Hypothalamus (tissue), 51 donors: ENCODE measurements around the gene AAMDC.

ENCODE experiments used
- DNase-seq, 51 donors: peaks; one replicate each; lab custom pipeline; 2025; lab: John Stamatoyannopoulos, UW

Gene AAMDC

DNA sequence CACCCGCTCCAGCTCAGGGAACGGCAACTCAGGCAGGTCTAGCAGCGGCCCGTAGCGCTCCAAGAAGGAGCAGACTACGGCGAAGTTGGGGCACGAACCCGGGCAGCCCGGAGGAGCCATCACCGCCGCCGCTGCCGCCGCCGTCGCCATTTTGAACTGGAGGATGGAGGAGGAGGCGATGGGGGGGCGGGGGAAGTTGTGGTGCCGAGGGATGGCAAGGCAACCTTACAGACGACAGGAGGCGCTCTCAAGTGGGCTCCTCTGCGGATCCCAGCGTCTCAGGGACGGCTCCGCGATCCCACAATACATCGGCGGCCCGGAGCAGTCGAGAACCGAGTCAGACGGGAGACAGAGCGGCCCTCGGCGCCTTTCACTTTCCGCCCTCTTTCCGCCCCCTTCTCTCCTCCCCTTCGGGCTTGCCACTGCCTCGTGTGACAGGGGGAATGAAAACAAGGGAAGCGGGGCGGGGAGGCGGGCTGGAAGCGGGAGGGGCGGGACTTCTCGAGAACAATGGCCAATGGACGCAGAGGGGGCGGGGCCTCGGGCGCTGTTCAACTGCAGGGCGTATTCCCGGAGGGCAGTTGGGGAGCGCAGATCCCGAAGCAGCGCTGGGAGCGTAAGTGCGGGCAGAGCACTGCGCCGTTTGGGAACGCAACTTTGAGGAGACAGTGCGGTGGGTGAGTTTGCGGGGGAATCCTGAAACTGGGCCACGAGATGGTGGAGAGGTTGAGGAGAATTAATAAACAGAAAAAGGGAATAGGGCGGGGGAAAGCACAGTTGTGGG is at the start of gene AAMDC, which contains the start of gene RSF1:
Gene AAMDC, plus strand, starts transcription at position 580 of the 784 bp plus-strand sequence. CDS start 21,353 bp downstream, outside the sequence.
Gene RSF1, minus strand, starts transcription at position 158 of the 784 bp plus-strand sequence. Its CDS starts 8 bp downstream, at position 150.
- DNase-seq: peak; percentile 75 to 99 (median 98)

DNA sequence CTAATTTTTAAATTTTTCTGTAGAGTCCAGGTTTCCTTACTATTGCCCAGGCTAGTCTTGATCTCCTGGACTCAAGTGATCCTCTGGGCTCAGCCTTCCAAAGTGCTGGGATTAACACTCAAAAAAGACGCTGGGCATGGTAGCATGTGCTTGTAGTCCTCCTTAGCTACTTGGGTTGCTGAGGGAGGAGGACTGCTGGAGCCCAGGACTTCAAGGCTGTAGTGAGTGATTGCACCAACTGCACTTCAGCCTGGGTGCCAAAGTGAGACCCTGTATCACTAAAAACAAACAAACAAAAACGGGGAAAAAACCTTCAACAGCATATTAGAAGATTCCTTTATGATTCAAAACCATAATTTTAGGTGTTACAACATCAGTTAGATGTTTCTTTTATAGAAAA is 45.0 kb upstream of the AAMDC start:
- no peak for DNase-seq

DNA sequence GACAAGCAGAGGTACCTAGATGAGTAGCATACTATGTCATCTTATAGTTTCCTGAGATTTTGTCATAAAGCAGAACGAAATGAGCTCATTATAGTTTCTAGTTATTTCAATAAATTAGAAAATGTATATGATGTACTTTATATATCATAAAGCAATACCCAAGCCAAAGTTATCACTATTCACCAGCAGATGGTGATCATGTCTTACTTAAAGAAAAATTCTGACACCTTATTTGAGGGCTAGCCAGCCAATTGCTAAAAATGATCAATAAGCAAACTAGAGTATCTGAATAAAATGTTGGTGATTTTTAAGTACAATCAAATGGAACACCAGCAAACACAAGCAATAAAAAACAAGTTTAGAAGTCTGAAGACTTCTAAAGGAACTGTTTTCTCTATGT is 44.5 kb upstream of the AAMDC start:
- DNase-seq: no peak

DNA sequence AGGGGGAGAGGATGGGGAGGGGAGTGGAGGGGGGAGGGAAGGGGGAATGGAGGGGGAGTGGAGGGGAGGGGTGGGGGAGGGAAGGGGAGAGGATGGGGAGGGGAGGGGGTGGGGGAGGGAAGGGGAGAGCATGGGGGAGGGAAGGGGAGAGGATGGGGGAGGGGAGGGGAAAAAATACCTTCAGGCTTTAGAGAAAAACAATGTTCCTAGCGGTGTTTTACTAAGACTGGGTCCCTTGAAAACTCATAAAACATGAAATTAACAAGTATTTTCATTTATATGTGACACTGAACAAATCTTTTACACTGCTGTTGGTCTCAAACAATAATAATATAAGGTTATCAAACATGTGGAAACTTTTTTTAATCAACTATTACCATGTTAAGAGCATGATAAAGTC is 42.8 kb upstream of the AAMDC start:
- DNase-seq: no peak

DNA sequence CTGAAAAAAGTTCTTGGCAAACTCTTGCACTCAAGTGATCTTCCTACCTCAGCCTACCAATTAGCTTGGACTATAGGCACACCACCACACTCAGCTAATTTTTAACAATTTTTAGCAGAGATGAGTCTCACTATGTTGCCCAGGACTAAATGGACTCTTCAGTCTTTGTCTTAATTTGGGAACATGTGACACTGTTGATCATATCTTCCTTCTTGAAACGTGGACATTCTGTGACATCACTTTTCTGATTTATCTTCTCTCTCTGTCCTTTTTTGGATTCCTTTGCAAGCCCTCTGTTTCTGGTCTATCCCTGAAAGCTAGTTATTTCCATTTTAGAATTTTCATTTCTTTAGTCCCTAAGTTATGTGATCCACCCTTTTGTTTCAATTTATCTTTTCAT is 42.4 kb upstream of the AAMDC start:
- no peak for DNase-seq

DNA sequence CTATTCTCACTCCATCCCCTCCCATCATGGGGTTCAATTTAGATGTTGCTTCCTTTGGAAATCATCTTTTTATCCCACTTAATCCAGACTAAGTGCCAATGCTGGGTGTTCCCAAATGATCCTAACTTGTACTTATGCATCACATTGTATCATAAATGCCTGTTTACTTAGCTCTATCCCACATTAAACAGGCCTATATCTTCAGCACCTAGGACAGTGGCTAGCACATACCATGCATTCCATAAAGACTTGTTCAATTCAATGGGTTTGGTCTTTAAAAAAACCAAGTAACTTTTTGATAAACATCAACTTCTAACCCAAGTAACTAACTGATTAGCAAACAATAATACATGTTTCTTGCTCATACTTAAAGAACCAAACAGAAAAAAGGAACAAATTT is 41.0 kb upstream of the AAMDC start:
- DNase-seq: no peak

DNA sequence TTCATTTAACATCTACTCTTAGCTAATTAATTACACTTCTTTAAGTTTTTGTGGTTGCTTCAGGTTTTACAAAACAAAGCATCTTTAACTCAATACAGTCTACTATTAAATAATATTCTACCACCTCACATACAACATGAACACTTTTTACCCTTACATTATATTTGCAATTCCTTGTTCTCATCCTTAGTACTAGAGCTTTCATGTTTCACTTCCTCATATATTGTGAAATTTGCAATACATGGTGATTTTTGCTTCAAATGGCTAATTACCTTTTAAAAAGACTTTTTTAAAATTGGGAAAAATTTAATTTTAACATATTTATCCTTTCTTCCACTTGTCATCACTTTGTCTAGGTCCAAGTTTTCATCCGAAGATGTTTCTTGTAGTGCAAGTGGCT is 37.9 kb upstream of the AAMDC start:
- DNase-seq: no peak

DNA sequence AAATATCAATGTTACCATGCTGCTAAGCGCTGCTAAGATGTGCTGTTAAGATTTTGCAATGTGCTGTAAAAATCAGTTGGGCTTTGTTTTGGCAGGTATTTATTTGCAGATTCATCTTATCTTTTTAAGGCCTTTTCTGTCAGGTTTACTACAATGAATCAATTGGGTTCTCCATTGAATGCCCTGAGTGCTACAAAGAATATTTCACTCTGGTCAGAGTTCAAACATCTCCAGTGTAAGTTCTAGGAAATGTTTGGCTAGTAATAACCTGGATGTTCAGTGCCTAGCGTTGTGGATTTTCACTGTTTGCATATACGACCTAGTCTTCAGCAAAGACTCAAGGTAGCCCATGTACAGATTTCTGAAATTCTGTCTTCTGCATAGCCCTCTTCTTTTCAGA is 36.4 kb upstream of the AAMDC start:
- DNase-seq: no peak

DNA sequence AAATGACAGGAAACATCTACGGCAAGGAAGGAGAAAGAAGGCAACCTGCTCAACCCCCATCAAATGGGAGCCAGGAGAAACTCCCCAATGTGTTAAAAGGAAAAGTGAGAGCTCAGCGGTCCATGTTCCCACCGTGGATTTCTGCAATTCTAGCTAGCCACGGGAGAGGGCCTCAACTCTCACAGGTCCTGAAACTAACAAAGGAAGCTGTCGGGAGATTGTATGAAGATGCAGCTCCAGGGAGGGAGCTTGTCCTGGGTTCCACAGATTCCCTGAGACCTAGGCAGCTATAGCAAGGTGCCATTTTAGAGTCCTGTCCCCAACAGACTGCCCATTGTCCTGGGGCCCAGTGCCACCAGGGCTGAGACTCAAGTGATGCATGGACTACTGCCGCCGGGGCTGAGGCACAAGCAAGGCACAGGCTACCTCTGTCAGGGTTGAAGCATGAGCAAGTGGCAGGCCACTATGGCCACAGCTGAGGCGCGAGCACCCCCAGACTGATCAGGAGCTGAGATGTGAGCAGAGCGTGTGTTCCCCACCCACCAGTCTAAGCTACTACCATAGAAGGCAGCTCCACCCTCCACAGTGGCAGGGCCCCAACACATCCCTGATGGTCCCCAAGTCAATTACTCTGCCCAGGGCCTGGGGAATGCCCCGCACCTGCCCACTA is 31.7 kb upstream of the AAMDC start:
- DNase-seq: peak in 1 of 51 donors; percentile 4

DNA sequence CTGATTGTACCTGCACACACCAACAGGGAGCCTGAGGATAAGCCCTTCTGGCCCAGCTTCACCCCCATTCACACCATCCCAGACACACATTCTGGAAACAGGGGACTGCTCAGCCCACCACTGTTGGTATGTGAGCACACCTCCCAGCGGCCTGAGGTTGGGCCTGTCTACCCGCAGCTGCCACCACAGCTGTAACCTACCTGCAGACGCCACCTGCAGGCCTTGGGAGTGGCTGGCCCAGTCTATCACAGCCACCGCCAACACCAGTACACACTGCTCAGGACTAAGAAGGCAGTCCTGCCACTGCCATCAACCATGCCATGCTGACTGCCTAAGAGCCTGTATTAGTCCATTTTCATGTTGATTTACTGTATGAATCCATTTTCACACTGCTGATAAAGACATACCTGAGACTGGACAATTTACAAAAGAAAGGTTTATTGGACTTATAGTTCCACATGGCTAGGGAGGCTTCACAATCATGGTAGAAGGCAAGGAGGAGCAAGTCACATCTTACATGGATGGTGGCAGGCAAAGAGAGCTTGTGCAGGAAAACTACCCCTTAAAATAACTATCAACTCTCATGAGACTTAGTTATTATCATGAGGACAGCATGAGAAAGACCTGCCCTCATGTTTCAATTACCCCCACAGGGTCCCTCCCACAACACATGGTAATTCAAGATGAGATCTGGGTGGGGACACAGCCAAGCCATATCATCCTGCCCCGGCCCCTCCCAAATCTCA is 31.0 kb upstream of the AAMDC start:
- no peak for DNase-seq

DNA sequence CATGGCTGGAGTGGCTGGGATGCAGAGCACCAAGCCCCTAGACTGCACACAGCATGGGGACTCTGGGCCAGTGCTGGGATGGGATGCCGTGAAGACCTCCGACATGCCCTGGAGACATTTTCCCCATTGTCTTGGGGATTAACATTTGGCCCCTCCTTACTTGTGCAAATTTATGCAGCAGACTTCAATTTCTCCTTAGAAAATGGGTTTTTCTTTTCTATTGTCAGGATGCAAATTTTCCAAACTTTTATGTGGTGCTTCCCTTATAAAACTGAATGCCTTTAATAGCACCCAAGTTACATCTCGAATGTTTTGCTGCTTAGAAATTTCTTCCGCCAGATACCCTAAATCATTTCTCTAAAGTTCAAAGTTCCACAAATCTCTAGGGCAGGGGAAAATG is 29.6 kb upstream of the AAMDC start:
- DNase-seq: no peak

DNA sequence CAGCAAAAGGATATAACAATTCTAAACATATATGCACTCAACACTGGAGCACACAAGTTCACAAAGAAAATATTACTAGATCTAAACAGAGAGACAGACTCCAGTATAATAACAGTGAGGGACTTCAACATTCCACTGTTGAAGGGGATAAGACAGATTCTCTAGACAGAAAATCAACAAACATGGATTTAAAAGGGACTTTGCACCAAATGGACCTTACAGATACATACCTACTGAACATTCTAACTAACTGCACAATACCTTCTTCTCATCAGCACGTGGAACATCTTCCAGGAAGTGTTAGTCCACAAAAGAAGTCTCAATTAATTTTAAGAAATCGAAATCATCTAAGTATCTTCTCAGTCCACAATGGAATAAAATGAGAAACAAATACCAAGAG is 27.0 kb upstream of the AAMDC start:
- DNase-seq: no peak

DNA sequence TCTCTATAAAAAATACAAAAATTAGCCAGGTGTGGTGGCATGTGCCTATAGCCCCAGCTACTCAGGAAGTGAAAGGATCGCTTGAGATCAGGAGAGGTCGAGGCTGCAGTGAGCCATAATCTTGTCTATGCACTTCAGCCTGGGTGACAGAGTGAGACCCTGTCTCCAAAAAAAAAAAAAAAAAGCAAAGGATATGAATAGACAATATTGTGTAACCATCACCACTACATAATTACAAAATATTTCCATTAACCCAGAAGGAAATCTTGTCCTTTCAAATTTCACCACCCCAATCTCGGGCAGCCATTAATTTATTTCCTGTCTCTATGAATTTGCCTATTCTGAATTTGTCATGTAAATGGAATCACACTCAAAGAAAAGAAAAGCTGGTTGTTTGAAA is 21.6 kb upstream of the AAMDC start:
- DNase-seq: no peak

DNA sequence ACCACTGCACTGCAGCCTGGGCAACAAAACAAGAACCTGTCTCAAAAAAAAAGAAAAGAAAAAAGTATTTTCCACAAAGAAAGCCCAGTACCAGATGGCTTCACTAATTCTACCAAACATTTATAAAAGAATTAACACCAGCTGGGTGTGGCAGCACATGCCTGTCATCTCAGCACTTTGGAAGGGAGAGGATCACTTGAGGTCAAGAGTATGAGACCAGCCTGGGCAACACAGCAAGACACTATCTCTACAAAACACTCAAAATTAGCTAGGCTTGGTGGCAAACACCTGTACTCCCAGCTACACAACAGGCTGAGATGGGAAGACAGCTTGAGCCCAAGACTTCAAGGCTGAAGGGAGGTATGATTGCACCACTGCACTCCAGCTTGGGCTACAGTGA is 20.5 kb upstream of the AAMDC start:
- DNase-seq: no peak

DNA sequence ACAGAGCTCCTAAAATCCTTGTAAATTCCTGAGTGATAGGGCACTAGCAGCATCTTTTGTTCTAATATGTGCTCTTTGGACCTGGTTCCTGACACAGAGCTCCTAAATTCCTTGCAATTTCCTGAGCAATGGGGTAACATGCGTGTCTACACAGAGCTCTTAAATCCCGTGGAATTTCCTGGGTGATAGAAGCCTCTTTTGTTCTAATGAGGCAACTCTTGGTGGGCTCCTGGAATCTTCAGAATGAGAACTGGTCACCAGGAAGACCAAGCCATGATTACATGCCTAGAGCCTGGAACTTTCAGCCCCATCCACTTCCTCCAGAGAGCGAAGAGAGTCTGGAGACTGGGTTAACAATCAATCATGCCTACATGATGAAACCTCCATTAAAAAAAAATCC is 19.5 kb upstream of the AAMDC start:
- DNase-seq: no peak

DNA sequence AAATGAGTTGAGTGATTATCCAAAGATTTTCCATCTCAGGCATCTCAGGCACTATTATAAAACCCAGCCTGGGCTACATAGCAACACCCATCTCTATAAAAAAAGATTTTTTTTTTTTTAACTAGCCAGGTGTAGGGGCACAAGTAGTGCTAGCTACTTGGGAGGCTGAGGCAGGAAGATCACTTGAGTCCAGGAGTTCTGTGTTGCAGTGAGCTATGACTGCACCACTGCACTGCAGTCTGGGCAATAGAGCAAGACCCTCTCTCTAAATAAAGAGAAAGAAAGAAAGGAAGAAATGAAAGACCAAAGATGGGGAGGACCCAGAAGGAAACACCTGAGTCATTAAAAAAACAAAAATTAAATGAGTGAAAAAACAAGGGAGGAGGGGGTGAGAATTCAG is 14.5 kb upstream of the AAMDC start:
- DNase-seq: no peak

DNA sequence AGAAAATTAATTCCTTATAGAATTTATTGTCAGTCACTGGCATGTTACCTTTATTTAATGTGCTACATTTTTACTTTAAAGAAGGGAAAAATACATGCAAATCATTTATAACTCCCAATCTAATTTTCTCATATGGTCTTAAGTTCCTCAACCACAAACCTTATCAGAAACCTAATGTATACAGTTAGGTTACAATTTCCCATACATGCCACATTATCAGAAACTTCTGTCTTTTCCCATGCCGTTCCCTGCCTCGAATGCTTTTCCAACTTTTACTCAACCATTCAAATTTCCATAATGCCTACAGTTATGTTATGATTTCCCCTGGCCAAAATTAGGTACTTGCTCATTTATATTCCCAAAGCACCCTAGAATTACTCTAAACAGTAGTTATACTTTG is 14.0 kb upstream of the AAMDC start:
- DNase-seq: no peak

DNA sequence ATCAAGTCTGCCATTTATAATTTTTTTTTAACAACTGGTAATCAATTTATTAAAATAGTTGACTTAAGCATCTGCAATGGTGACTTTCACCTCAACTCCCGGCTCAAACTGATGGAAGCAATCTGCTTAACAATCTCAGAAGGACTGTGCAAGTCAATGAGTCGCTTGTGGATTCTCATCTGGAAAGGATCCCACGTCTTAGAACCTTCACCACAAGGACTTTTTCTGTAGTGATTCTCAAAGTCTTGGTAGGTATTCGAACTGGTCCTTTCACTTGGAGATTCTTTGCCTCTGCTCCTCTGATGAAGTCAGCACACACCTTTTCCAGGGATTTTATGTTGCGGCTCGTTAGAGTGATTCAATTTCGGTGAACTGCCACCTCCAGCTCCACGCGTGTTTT is 7.7 kb upstream of the AAMDC start:
- DNase-seq: no peak

DNA sequence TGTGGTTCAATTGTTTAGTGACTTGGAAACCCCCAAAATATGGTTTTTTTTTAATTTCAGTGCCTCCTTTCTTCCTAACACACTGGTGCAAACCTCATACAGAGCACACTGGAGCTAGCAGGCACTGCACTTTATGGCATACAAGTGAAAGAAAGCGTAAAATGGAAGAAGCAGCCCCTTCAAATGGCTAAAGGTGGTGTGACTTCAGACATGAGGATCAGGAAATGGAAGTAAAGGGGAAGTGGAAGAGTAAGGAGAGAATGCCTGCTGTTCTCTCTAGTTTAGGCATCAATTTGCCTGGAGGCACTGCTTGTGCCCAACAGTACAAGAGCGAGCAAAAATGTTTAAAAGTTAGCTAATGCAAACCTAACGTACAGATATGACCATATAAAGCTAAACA is 6.1 kb upstream of the AAMDC start:
- DNase-seq: no peak

DNA sequence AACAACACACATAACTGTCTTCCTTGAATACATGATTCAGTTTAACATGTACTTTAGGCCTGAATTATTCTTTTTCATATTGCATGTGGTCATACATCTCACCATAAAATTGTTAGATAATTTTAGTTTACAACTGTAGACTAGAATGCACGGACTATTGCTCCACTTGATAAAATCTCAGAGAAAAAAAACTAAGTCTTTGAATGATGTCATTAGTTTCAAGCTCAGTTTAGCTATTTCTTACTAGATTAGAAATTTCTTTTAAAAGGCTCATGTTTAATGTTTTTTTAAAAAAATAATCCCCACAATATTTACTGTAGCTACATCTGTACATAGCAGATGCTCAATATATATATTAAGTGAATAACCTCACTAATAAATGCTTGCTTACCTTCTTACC is 5.5 kb upstream of the AAMDC start:
- no peak for DNase-seq

DNA sequence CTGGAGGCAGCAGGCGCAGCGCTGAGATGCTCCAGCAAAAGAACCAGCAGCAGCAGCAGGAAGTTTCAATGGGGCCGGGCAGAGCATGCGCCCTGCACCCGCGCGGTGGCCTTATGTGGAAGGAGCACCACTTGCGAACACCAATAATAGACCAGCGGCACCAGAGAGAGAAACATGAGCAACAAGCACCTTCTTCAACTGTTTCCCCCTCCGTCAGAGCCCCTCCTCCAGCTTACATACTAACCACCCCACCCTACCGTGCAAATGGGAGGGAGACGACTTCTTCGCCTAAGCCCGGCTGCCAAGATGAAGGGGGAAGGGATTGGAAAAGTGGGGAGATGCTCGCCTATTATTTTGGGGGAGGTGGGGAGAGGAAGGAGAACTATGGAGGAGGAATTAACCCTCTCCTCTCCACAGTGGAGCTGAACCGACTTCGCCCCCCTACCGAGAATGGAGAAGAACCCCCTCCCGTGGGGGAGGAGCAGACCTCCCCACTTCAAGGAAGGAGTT is 1.5 kb upstream of the AAMDC start:
- peak; percentile 33 to 91 (median 79) for DNase-seq
